NCI-H146 treated with DMSO at 0.1 percent for 48 hours (cell line): ENCODE results near the gene TMEM239.

Source experiments
- DNase-seq: peaks from one replicate; lab custom pipeline; 2025; ENCODE audit not compliant: unreplicated experiment; lab: John Stamatoyannopoulos, UW

The TMEM239 gene

GRCh38 chr20:2846698-2847097, 30.5 kb downstream of the TMEM239 start:
- no peak for DNase-seq

- DNase-seq, result no peak
Measured at GRCh38 chr20:2847802-2848201, 31.6 kb downstream of the TMEM239 start.

- no peak for DNase-seq
Measured at GRCh38 chr20:2849529-2849928, 33.4 kb downstream of the TMEM239 start.

GRCh38 chr20:2851086-2851485, 34.9 kb downstream of the TMEM239 start:
- no peak for DNase-seq

GRCh38 chr20:2858591-2858990, 42.4 kb downstream of the TMEM239 start:
- DNase-seq, result no peak

- no peak for DNase-seq
Measured at GRCh38 chr20:2859330-2860121, 43.4 kb downstream of the TMEM239 start.

- no peak for DNase-seq
Measured at GRCh38 chr20:2864626-2865025, 48.5 kb downstream of the TMEM239 start.

GRCh38 chr20:2865101-2865500, 48.9 kb downstream of the TMEM239 start:
- DNase-seq, result no peak

GRCh38 chr20:2865630-2866029, 49.5 kb downstream of the TMEM239 start:
- DNase-seq, result no peak

- no peak for DNase-seq
Measured at GRCh38 chr20:2866236-2866635, 50.1 kb downstream of the TMEM239 start.

- DNase-seq, result no peak
Measured at GRCh38 chr20:2867081-2867864, 51.1 kb downstream of the TMEM239 start.
